Prostate gland (tissue), 1 donor: Measurements from ENCODE around the gene ATP10B.

ENCODE experiments used
- POLR2A ChIP-seq: fragments of 450-650 bp; IDR thresholded peaks from one replicate; pipeline ENCODE4 v1.6.1; 2016; ENCODE audit warnings: antibody characterized with exemption, mild to moderate bottlenecking
- POLR2AphosphoS5 ChIP-seq: sonication (generic); formaldehyde crosslinking; IDR thresholded peaks from one replicate; pipeline ENCODE4 v1.6.1; 2017; ENCODE audit warnings: antibody characterized with exemption

DNA sequence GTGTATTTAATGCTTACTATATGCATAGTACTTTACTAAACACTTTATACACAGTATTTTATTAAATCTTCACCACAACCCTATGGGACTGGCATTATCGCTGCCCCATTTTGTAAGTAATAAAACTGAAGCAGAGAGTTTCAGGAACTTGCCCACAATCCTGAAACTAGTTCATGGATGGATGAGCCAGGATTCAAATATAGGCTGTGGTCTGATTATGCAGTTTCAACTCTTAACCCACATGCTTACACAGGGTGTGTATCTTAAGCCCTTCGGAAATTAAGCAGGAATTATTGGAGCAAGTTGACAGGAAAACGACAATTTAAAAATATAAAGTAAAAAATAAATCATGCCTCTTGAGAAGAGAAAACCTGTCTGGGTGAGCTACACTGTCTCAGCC lies 109.0 kb downstream of the ATP10B start:
- TF ChIP-seq POLR2A (no peak), POLR2AphosphoS5 (no peak)
